Upper lobe of left lung (tissue), 6 donors: ENCODE results near the gene FSIP2. TPM values are rescaled to one million over a fixed set of nuclear protein-coding genes. Genes with fewer than 3 reads are reported as not detected.

Source experiments
- ATAC-seq, 2 donors: fragments of 200-7000 bp; cut with Tn5 transposase; one replicate each; pipeline ENCODE4 v1.9.1; 2022; ENCODE audit warnings: mild to moderate bottlenecking in 2 of 2, moderate library complexity in 2 of 2; ENCODE audit not compliant: low FRiP score in 2 of 2
- DNase-seq, 2 donors: peaks; one replicate each; pipeline ENCODE4 v3.0.0-alpha.2; 2019 to 2020
- H3K27ac ChIP-seq, 4 donors: fragments of 200-600 bp; sonication (generic); one replicate each; pipeline ENCODE4 v1.5.1; 2016 to 2019
- H3K27me3 ChIP-seq, 4 donors: fragments of 200-600 bp; sonication (generic); one replicate each; pipeline ENCODE4 v1.5.1; 2017 to 2019
- H3K36me3 ChIP-seq, 4 donors: fragments of 200-600 bp; sonication (generic); one replicate each; pipeline ENCODE4 v1.5.1; 2016 to 2019
- H3K4me1 ChIP-seq, 4 donors: fragments of 200-600 bp; sonication (generic); one replicate each; pipeline ENCODE4 v1.5.1; 2018 to 2019
- H3K4me3 ChIP-seq, 4 donors: fragments of 200-600 bp; sonication (generic); one replicate each; pipeline ENCODE4 v1.5.1; 2017 to 2019; ENCODE audit warnings: mild to moderate bottlenecking in 2 of 4, moderate library complexity in 1 of 4
- H3K9me3 ChIP-seq, 4 donors: fragments of 200-600 bp; sonication (generic); one replicate each; pipeline ENCODE4 v1.5.1; 2018 to 2019
- EP300 ChIP-seq, 4 donors: sonication (generic); formaldehyde crosslinking; IDR thresholded peaks; one replicate each; pipeline ENCODE4 v1.5.1; 2017; ENCODE audit warnings: antibody characterized with exemption in 4 of 4, control low read depth in 2 of 4
- POLR2A ChIP-seq, 4 donors: fragments of 450-650 bp; IDR thresholded peaks; one replicate each; pipeline ENCODE4 v1.5.1; 2016 to 2017; ENCODE audit warnings: antibody characterized with exemption in 4 of 4, mild to moderate bottlenecking in 2 of 4
- POLR2AphosphoS5 ChIP-seq, 2 donors: sonication (generic); formaldehyde crosslinking; IDR thresholded peaks; one replicate each; pipeline ENCODE4 v1.5.1; 2017; ENCODE audit warnings: antibody characterized with exemption in 2 of 2
- WGBS, 2 donors: methylation state at CpG; one replicate each; pipeline ENCODE4 v1.1.5; 2017 to 2018; 5-methylcytosine and 5-hydroxymethylcytosine counted together
- total RNA-seq, 6 donors: library from RNA; depleted of rRNA in 4 of 6; stranded (reverse); fragments of >200 nt in 4 of 6; gene quantifications; one replicate each; pipeline versions ENCODE4 v1.1.0 to v1.2.1, GENCODE V29; 2016 to 2021
- TF ChIP-seq, protein P1 (sequence below), 6 experiments: fragments of 450-650 bp in 4 of 6; fragments of 200-600 bp in 2 of 6; sonication (generic) in 2 of 6; IDR thresholded peaks; one replicate each; pipeline ENCODE4 v1.5.1; 2016 to 2019; ENCODE audit warnings: antibody characterized with exemption in 6 of 6
- donor health status: DM: no; HTN: no; CAD: no; lungs with moderate emphysema.
- donor health status: DM: no; HTN: yes; CAD: no; lungs with severe emphysema.

Gene FSIP2
- total RNA-seq, 6 donors from 2014 or later: 0.11 to 5.2 (median 0.60) TPM

DNA sequence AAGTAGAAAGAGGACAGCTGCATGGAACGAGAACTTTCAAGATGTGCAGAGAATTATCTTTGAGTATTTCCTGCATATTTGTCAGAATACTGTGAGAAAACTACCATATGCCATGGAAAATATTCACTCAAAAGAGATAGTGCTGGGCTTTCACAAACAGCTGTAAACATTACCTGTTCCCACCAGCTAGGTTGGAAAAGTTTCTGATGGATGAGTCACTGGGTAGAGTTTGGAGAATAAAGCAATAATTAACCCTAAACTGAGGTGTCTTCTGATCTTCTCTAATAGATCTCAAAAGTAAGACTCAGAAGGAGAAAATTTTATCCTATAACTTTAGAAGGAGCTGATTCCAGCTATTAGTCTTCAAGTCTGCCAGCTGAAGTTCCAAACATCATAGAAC is 3.9 kb upstream of the FSIP2 start:
- TF ChIP-seq, protein P1, sequence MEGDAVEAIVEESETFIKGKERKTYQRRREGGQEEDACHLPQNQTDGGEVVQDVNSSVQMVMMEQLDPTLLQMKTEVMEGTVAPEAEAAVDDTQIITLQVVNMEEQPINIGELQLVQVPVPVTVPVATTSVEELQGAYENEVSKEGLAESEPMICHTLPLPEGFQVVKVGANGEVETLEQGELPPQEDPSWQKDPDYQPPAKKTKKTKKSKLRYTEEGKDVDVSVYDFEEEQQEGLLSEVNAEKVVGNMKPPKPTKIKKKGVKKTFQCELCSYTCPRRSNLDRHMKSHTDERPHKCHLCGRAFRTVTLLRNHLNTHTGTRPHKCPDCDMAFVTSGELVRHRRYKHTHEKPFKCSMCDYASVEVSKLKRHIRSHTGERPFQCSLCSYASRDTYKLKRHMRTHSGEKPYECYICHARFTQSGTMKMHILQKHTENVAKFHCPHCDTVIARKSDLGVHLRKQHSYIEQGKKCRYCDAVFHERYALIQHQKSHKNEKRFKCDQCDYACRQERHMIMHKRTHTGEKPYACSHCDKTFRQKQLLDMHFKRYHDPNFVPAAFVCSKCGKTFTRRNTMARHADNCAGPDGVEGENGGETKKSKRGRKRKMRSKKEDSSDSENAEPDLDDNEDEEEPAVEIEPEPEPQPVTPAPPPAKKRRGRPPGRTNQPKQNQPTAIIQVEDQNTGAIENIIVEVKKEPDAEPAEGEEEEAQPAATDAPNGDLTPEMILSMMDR (IDR thresholded peaks at IDR 0.05): no peak
- TF ChIP-seq POLR2A (IDR thresholded peaks at IDR 0.05) (no peak), EP300 (IDR thresholded peaks at IDR 0.05) (no peak), POLR2AphosphoS5 (IDR thresholded peaks at IDR 0.05) (no peak)
- Histone ChIP-seq H3K4me1 (peaks cover 0 to 8% (median 0%) of the 10 kb centered on the region in 4 donors), H3K9me3 (no peaks in the 10 kb centered on the region), H3K27me3 (peaks cover 0 to 6% (median 0%) of the 10 kb centered on the region in 4 donors), H3K27ac (no peak overlapping the region), H3K36me3 (no peaks in the 10 kb centered on the region), H3K4me3 (no peak overlapping the region)
- 41 to 56% methylated on average over 1 of the region's 1 CpG for WGBS, 2 donors
- DNase-seq: no peak
- no peak for ATAC-seq

DNA sequence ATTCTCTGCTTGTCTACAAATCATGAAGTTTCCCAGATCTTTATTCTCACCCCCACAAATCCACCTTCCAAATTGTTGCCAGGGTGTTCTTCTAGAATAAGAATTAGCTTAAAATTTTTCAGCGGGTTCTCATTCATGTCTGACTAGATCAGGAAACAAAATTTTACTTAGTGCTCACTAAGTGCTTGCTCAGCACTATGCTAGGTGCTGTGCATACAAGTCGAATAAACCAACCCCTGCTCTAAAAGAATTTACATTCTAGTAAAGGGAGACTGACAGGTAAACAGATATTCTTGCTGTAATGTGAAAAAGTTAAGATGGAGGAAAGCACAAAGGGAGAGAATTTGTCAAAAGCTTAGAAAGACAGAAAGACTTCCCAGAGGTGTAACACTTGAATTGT is 2.4 kb upstream of the FSIP2 start:
- peaks cover 0 to 8% (median 0%) of the 10 kb centered on the region in 4 donors for H3K4me1 ChIP-seq
- H3K27ac ChIP-seq: no peak overlapping the region
- no peaks in the 10 kb centered on the region for H3K36me3 ChIP-seq
- H3K9me3 ChIP-seq: no peaks in the 10 kb centered on the region
- WGBS, 2 donors: 75 to 76% methylated on average over 2 of the region's 2 CpGs
- DNase-seq: no peak
- H3K27me3 ChIP-seq: peaks cover 0 to 6% (median 0%) of the 10 kb centered on the region in 4 donors
- H3K4me3 ChIP-seq: no peak overlapping the region
- TF ChIP-seq, protein P1 (IDR thresholded peaks at IDR 0.05): no peak
- no peak for TF ChIP-seq EP300 (IDR thresholded peaks at IDR 0.05)
- TF ChIP-seq POLR2A (IDR thresholded peaks at IDR 0.05): no peak
- TF ChIP-seq POLR2AphosphoS5 (IDR thresholded peaks at IDR 0.05): no peak
- ATAC-seq: no peak

DNA sequence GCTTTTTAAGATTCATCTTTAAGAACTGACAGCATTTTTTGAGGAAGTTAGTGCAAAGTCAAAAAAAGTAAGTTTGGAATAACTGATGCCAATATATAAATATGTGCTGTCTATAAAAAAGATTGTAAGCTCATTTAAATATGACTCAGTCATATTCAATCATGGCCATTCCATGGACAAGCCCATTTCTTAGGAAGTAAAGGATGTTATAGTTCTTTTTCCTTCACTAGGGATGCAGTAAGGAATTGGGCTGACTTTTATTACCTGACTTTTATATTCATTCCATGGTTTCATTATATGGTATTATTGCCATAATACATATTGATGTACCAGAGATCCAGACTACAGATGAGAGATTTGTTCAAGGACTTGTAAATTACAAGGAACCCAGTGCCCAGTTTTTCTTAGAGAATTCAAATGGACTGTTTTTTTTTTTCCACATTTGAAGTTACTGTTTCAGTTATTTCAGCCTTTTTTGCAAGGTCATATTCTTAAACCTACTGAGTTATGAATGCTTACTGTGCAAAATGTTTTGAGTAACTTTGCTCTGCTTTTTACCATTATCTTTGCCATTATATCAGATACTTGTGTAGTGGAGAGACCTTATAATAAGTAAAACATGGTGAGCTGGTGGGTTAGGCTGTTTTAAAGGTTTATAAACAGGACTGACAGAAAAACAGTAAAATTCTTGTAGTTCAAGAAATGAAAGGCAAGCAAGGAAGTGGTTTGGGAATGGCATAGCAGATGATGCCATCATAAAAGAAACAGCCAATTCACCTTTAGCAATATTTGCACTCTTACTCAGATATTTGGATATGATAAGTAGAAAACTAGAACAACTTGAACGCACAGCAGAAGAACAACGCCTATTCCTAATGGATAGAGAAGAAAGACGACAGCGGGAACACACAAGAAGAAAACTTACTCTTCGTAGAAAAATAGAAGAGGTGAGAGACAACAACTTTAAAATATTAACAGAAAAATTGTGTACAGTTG is 7.6 kb downstream of the FSIP2 start:
- H3K9me3 ChIP-seq: no peaks in the 10 kb centered on the region
- no peak for ATAC-seq
- H3K27ac ChIP-seq: no peak overlapping the region
- TF ChIP-seq EP300 (IDR thresholded peaks at IDR 0.05) (no peak), POLR2AphosphoS5 (IDR thresholded peaks at IDR 0.05) (no peak), POLR2A (IDR thresholded peaks at IDR 0.05) (no peak)
- TF ChIP-seq, protein P1 (IDR thresholded peaks at IDR 0.05): no peak
- DNase-seq: no peak
- no peaks in the 10 kb centered on the region for H3K27me3 ChIP-seq
- no peak overlapping the region for H3K4me3 ChIP-seq
- H3K36me3 ChIP-seq: no peaks in the 10 kb centered on the region
- H3K4me1 ChIP-seq: no peaks in the 10 kb centered on the region
- WGBS, 2 donors: 73 to 76% methylated on average over 5 of the region's 5 CpGs

GRCh38 chr2:185757356-185757755 is 18.8 kb downstream of the FSIP2 start:
- TF ChIP-seq POLR2A (IDR thresholded peaks at IDR 0.05) (no peak), POLR2AphosphoS5 (IDR thresholded peaks at IDR 0.05) (no peak), EP300 (IDR thresholded peaks at IDR 0.05) (no peak)
- TF ChIP-seq, protein P1 (IDR thresholded peaks at IDR 0.05): no peak
- ATAC-seq (no peak), DNase-seq (no peak)
- Histone ChIP-seq H3K9me3 (no peaks in the 10 kb centered on the region), H3K36me3 (no peaks in the 10 kb centered on the region), H3K4me3 (no peak overlapping the region), H3K27me3 (no peaks in the 10 kb centered on the region), H3K4me1 (no peaks in the 10 kb centered on the region), H3K27ac (no peak overlapping the region)
